ENCODE measurements around the gene ABHD11. TPM values are rescaled to one million over a fixed set of nuclear protein-coding genes. Genes with fewer than 3 reads are reported as not detected.
"Not testable (repeated sequence)": the region's sequence is repeated elsewhere in the genome, so short reads cannot be mapped to it uniquely, and the experiment has no call there.

ABHD11 gene
- total RNA-seq, 4 donors from 2014 or later = 5.6 to 8.5 (median 6.6) TPM

DNA sequence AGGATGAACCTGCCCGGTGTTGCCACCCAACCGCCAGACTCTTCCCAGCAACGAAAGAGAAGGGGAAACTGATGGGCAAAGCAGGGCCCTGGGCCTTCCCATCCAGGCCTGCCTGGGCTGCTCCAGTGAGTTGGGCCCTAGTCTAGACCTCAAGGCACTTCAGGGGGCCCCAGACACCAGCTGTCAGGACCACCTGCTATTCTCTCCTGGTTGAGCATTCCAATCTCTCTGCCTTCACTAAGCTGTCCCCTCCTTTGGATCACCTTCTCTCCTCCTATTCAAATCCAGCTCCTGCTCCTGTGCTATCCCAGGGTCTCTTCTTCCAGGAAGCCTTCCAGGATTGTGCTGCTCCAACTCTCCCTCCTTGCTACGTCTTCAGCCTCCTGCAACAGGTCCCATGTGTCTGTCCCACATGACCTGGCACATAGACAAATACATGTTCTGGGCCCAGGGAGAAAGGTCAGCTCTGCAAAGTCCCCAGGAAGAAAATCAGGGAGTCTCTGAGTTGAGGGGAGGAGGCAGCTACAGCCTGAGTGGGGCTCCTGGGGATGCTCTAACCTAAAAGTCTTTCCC, 22.2 kb downstream of the ABHD11 start:
- WGBS, 2 donors (ENCODE audit: low coverage in 1 of 2) = 26 to 70% methylated on average over 2 to 3 of the region's 4 CpGs
- peaks cover 0 to 67% (median 35%) of the 10 kb centered on the region in 3 donors for H3K4me1 ChIP-seq
- H3K4me3 ChIP-seq = no peak overlapping the region
- H3K27ac ChIP-seq = peak overlapping the region in 3 of 4 donors; percentile 76 to 83 (median 80)
- H3K27me3 ChIP-seq = no peaks in the 10 kb centered on the region
- TF ChIP-seq POLR2A (IDR thresholded peaks at IDR 0.05) = no peak
- no peak for TF ChIP-seq POLR2AphosphoS5 (IDR thresholded peaks at IDR 0.05)
- TF ChIP-seq, protein P1, sequence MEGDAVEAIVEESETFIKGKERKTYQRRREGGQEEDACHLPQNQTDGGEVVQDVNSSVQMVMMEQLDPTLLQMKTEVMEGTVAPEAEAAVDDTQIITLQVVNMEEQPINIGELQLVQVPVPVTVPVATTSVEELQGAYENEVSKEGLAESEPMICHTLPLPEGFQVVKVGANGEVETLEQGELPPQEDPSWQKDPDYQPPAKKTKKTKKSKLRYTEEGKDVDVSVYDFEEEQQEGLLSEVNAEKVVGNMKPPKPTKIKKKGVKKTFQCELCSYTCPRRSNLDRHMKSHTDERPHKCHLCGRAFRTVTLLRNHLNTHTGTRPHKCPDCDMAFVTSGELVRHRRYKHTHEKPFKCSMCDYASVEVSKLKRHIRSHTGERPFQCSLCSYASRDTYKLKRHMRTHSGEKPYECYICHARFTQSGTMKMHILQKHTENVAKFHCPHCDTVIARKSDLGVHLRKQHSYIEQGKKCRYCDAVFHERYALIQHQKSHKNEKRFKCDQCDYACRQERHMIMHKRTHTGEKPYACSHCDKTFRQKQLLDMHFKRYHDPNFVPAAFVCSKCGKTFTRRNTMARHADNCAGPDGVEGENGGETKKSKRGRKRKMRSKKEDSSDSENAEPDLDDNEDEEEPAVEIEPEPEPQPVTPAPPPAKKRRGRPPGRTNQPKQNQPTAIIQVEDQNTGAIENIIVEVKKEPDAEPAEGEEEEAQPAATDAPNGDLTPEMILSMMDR (IDR thresholded peaks at IDR 0.05) = no peak
- no peak for TF ChIP-seq EP300 (IDR thresholded peaks at IDR 0.05)
- no peaks in the 10 kb centered on the region for H3K36me3 ChIP-seq
- no peak for ATAC-seq
- H3K9me3 ChIP-seq = no peaks in the 10 kb centered on the region

DNA sequence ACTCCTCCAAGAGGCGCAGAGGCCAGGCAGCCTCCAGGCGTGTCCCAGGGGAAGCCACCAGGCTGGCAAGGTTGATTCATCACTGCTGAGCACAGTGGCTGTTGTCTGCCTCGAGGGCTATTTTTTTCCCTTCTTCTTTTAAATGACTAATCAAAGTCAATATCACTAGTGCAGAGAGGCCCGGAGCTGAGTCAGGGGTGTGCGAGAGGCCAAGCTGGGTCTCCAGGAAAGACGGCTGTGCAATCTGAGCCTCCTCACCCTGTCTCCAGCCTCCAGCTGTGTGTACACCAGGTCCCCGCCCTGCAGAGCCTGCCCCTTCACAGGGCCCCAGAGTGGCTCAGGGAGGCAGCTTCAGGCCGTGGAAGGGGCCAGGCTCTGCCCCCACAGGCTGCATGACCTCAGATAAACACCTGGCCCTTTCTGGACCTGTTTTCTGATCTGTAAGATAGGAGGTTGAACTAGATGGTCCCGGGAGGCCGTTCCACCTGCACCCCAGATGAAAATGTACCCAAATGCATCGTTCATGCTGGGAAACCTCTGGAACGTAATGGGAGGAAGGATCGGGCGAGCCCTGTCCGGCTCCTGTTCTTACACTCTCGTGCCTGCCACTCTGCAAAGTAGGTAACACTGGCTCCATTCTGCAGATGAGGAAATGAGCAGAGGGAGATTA, 22.8 kb downstream of the ABHD11 start:
- H3K4me3 ChIP-seq = no peak overlapping the region
- H3K36me3 ChIP-seq = no peaks in the 10 kb centered on the region
- H3K27ac ChIP-seq = peak overlapping the region in 3 of 4 donors; percentile 76 to 83 (median 80)
- H3K4me1 ChIP-seq = peaks cover 0 to 63% (median 35%) of the 10 kb centered on the region in 3 donors
- peak; percentile 54 for ATAC-seq
- H3K9me3 ChIP-seq = no peaks in the 10 kb centered on the region
- no peaks in the 10 kb centered on the region for H3K27me3 ChIP-seq
- 36% methylated on average over 9 of the region's 16 CpGs; no CpG with 5 or more reads in 1 of the 2 donors for WGBS, 2 donors (ENCODE audit: low coverage in 1 of 2)
- TF ChIP-seq POLR2A (IDR thresholded peaks at IDR 0.05) (no peak), EP300 (IDR thresholded peaks at IDR 0.05) (no peak), POLR2AphosphoS5 (IDR thresholded peaks at IDR 0.05) (no peak)
- TF ChIP-seq, protein P1 (IDR thresholded peaks at IDR 0.05) = no peak

DNA sequence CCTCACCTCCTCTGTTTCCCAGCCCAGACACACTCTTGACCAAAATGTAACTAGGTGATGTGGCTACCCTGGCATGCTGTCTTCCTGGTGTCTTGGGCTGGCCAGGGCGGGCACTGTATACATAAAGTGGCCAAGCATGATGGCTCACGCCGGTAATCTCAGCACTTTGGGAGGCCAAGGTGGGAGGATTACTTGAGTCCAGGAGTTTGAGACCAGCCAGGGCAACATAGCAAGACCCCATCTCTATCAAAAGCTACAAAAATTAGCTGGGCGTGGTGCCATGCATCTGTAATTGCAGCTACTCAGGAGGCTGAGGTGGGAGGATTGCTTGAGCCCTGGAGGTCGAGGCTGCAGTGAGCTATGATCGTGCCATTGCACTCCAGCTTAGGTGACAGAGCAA, 25.3 kb downstream of the ABHD11 start:
- H3K9me3 ChIP-seq, H3K4me3 ChIP-seq, H3K27ac ChIP-seq, H3K27me3 ChIP-seq, ATAC-seq, H3K36me3 ChIP-seq: not testable (repeated sequence)
- WGBS, 2 donors (ENCODE audit: low coverage in 1 of 2) = 95% methylated on average over 3 of the region's 6 CpGs; no CpG with 5 or more reads in 1 of the 2 donors
- peaks cover 0 to 43% (median 25%) of the 10 kb centered on the region in 3 donors for H3K4me1 ChIP-seq

DNA sequence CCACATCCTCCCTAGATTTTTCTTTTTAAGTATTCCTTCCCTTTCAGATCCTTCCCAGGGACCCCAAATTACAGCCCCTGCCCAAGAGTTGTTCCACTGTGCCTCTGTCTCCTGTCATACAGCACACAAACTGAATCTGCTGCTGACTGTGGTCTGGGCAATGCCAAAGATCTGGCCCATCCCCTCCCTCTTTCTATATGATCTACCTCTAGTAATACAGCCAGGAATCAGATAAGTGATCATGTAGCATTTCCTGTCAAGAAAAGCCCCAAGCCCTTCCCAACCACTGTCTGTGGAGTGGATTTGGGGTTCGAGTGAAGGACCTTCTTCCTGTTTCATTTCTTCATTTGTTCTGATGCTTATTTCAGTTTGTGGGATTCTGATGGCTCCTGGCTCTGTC, 25.8 kb downstream of the ABHD11 start:
- H3K27ac ChIP-seq = no peak overlapping the region
- no peaks in the 10 kb centered on the region for H3K27me3 ChIP-seq
- H3K4me1 ChIP-seq = peaks cover 0 to 37% (median 25%) of the 10 kb centered on the region in 3 donors
- TF ChIP-seq POLR2A (IDR thresholded peaks at IDR 0.05) (no peak), POLR2AphosphoS5 (IDR thresholded peaks at IDR 0.05) (no peak), EP300 (IDR thresholded peaks at IDR 0.05) (no peak)
- TF ChIP-seq, protein P1 (IDR thresholded peaks at IDR 0.05) = no peak
- no peak for ATAC-seq
- no peak overlapping the region for H3K4me3 ChIP-seq
- H3K9me3 ChIP-seq = no peaks in the 10 kb centered on the region
- 100% methylated on average over 1 of the region's 1 CpG; no CpG with 5 or more reads in 1 of the 2 donors for WGBS, 2 donors (ENCODE audit: low coverage in 1 of 2)
- H3K36me3 ChIP-seq = peaks cover 0 to 9% of the 10 kb centered on the region in 2 donors

DNA sequence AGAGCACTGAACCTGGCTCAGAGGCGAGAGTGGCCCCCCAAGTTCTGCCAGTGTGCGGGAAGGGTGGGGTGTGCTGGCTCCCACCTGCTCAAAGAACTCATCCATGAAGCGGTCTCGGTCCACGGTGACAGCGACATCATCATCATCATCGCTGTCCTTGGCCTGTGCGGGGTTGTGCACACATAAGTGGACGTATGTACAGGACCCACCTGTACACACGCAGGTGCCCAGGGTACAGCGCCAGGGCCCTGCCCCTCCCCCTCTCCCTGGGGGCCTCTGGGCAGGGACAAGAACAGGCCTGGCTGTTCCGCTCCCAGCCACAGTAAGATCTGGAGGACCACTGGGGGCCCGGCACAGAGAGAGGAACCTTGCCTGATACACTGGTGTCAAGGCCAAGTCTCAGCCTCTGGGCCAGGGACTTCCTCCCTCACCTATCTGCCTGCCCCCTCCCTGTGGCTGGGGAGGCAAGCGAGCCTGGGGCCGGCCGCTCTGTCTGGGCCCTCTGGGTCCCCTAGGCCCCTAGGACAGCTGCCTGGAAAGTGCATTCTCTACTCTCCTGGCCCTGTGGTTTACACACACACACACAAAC, 29.5 kb downstream of the ABHD11 start:
- ATAC-seq = no peak
- H3K36me3 ChIP-seq = peaks cover 0 to 39% of the 10 kb centered on the region in 2 donors
- no peak for TF ChIP-seq POLR2A (IDR thresholded peaks at IDR 0.05)
- TF ChIP-seq, protein P1 (IDR thresholded peaks at IDR 0.05) = no peak
- no peak for TF ChIP-seq POLR2AphosphoS5 (IDR thresholded peaks at IDR 0.05)
- no peak for TF ChIP-seq EP300 (IDR thresholded peaks at IDR 0.05)
- H3K9me3 ChIP-seq = no peaks in the 10 kb centered on the region
- no peak overlapping the region for H3K27ac ChIP-seq
- H3K27me3 ChIP-seq = no peaks in the 10 kb centered on the region
- no peak overlapping the region for H3K4me3 ChIP-seq
- WGBS, 2 donors (ENCODE audit: low coverage in 1 of 2) = 90 to 100% methylated on average over 3 to 4 of the region's 16 CpGs
- peaks cover 0 to 25% (median 2%) of the 10 kb centered on the region in 3 donors for H3K4me1 ChIP-seq

Measured in gastroesophageal sphincter (tissue), 4 donors.